H9 (cell line): ENCODE measurements around the gene EXOC3. TPM values are rescaled to one million over a fixed set of nuclear protein-coding genes. Genes with fewer than 3 reads are reported as not detected.
A peak's percentile ranks its signal among the peaks of the same experiment; 100 is the strongest.

Source experiments
- DNase-seq: peaks from one replicate; pipeline ENCODE4 v3.0.0-alpha.2; 2017
- H2AFZ ChIP-seq: one replicate; pipeline ENCODE4 v1.6.1; 2013; ENCODE audit warnings: mild to moderate bottlenecking, low read length, control low read depth, moderate library complexity
- H2AK5ac ChIP-seq: 2 replicates; pipeline ENCODE4 v1.6.1; 2013; ENCODE audit warnings: low read length, control low read depth, mixed read lengths; ENCODE audit not compliant: insufficient read length
- H2BK120ac ChIP-seq: one replicate; pipeline ENCODE4 v1.6.1; 2013; ENCODE audit warnings: low read depth, mild to moderate bottlenecking, low read length, control low read depth, inconsistent platforms; ENCODE audit not compliant: poor library complexity, severe bottlenecking
- H2BK12ac ChIP-seq: 2 replicates; pipeline ENCODE4 v1.6.1; 2013; ENCODE audit warnings: low read length, control low read depth, mixed read lengths, low read depth; ENCODE audit not compliant: insufficient read length
- H2BK15ac ChIP-seq: 2 replicates; pipeline ENCODE4 v1.6.1; 2013; ENCODE audit warnings: low read depth, low read length, control low read depth
- H2BK20ac ChIP-seq: one replicate; pipeline ENCODE4 v1.6.1; 2013; ENCODE audit warnings: low read depth, mild to moderate bottlenecking, low read length, control low read depth, inconsistent platforms; ENCODE audit not compliant: poor library complexity, severe bottlenecking
- H2BK5ac ChIP-seq: 2 replicates; pipeline ENCODE4 v1.6.1; 2013; ENCODE audit warnings: low read length, control low read depth, mixed read lengths; ENCODE audit not compliant: insufficient read length
- H3K14ac ChIP-seq: 2 replicates; pipeline ENCODE4 v1.6.1; 2013; ENCODE audit warnings: low read length, control low read depth; ENCODE audit not compliant: insufficient read depth
- H3K18ac ChIP-seq: 2 replicates; pipeline ENCODE4 v1.6.1; 2013; ENCODE audit warnings: low read depth, mild to moderate bottlenecking, mixed read lengths, low read length, control low read depth; ENCODE audit not compliant: insufficient read length
- H3K23ac ChIP-seq: 2 replicates; pipeline ENCODE4 v1.6.1; 2013; ENCODE audit warnings: low read length, control low read depth, mixed read lengths, low read depth; ENCODE audit not compliant: insufficient read length
- H3K23me2 ChIP-seq: 2 replicates; pipeline ENCODE4 v1.6.1; 2013; ENCODE audit warnings: low read depth, mild to moderate bottlenecking, mixed read lengths, low read length, control low read depth; ENCODE audit not compliant: insufficient read length, poor library complexity, severe bottlenecking
- H3K27ac ChIP-seq: 2 replicates; pipeline ENCODE4 v1.5.1; 2013; ENCODE audit warnings: low read length, control low read depth, mixed read lengths, low read depth; ENCODE audit not compliant: insufficient read length
- H3K27me3 ChIP-seq: 2 replicates; pipeline ENCODE4 v1.6.1; 2013; ENCODE audit warnings: low read length, control low read depth, inconsistent platforms; ENCODE audit not compliant: insufficient read depth
- H3K4ac ChIP-seq: 2 replicates; pipeline ENCODE4 v1.6.1; 2013; ENCODE audit warnings: low read depth, mild to moderate bottlenecking, control low read depth, inconsistent platforms, low read length, moderate library complexity
- H3K4me1 ChIP-seq: 2 replicates; pipeline ENCODE4 v1.6.1; 2013; ENCODE audit warnings: low read length, control low read depth, inconsistent platforms; ENCODE audit not compliant: insufficient read depth
- H3K4me2 ChIP-seq: 2 replicates; pipeline ENCODE4 v1.6.1; 2013; ENCODE audit warnings: low read length, control low read depth, mixed read lengths; ENCODE audit not compliant: insufficient read length, insufficient read depth
- H3K56ac ChIP-seq: 2 replicates; pipeline ENCODE4 v1.6.1; 2013; ENCODE audit warnings: low read depth, mild to moderate bottlenecking, mixed read lengths, low read length, control low read depth; ENCODE audit not compliant: insufficient read length
- H3K79me1 ChIP-seq: 2 replicates; pipeline ENCODE4 v1.6.1; 2013; ENCODE audit warnings: low read depth, mild to moderate bottlenecking, moderate library complexity, low read length, control low read depth, inconsistent platforms; ENCODE audit not compliant: insufficient read depth, poor library complexity, severe bottlenecking
- H3K79me2 ChIP-seq: 2 replicates; pipeline ENCODE4 v1.6.1; 2013; ENCODE audit warnings: low read length, control low read depth, inconsistent platforms; ENCODE audit not compliant: insufficient read depth
- H3K9ac ChIP-seq: 2 replicates; pipeline ENCODE4 v1.6.1; 2013; ENCODE audit warnings: low read length, control low read depth, mixed read lengths; ENCODE audit not compliant: insufficient read length; ENCODE audit errors: extremely low read depth
- H3K9me3 ChIP-seq: one replicate; pipeline ENCODE4 v1.6.1; 2013; ENCODE audit warnings: low read depth, low read length, inconsistent platforms; ENCODE audit not compliant: control insufficient read depth
- H3T11ph ChIP-seq: one replicate; pipeline ENCODE4 v1.6.1; 2013; ENCODE audit warnings: mild to moderate bottlenecking, low read length, control low read depth, inconsistent platforms
- H4K20me1 ChIP-seq: one replicate; pipeline ENCODE4 v1.6.1; 2013; ENCODE audit not compliant: control insufficient read depth, insufficient read length, insufficient read depth
- H4K5ac ChIP-seq: 2 replicates; pipeline ENCODE4 v1.6.1; 2013; ENCODE audit warnings: low read depth, mild to moderate bottlenecking, mixed read lengths, low read length, control low read depth; ENCODE audit not compliant: insufficient read length
- H4K8ac ChIP-seq: replicated peaks from 2 replicates; pipeline ENCODE4 v1.6.1; 2013; ENCODE audit warnings: low read length, control low read depth, mixed read lengths, low read depth; ENCODE audit not compliant: insufficient read length
- H4K91ac ChIP-seq: 2 replicates; pipeline ENCODE4 v1.6.1; 2013; ENCODE audit warnings: low read depth, mild to moderate bottlenecking, moderate library complexity, mixed read lengths, low read length, control low read depth; ENCODE audit not compliant: insufficient read length
- H3K27ac Mint-ChIP-seq, 3 experiments: 2 replicates in 2 of 3; 3 replicates in 1 of 3; pipeline ENCODE4 v1.8.0; 2020 to 2021; ENCODE audit warnings: mixed read lengths in 3 of 3, mild to moderate bottlenecking in 1 of 3, moderate library complexity in 1 of 3
- H3K27me3 Mint-ChIP-seq: 2 replicates; pipeline ENCODE4 v1.8.0; 2021; ENCODE audit warnings: low read depth, mild to moderate bottlenecking, moderate library complexity, mixed read lengths
- H3K36me3 Mint-ChIP-seq, 3 experiments: 2 replicates in 2 of 3; 3 replicates in 1 of 3; pipeline ENCODE4 v1.8.0; 2020 to 2021; ENCODE audit warnings: low read depth in 3 of 3, mixed read lengths in 3 of 3; ENCODE audit not compliant: insufficient read depth in 1 of 3
- H3K4me1 Mint-ChIP-seq, 2 experiments: 2 replicates each; pipeline ENCODE4 v1.8.0; 2020; ENCODE audit warnings: mixed read lengths in 2 of 2
- H3K4me3 Mint-ChIP-seq, 2 experiments: 2 replicates in 1 of 2; 3 replicates in 1 of 2; pipeline ENCODE4 v1.8.0; 2020 to 2021; ENCODE audit warnings: mild to moderate bottlenecking in 2 of 2, mixed read lengths in 2 of 2, moderate library complexity in 1 of 2
- H3K9me3 Mint-ChIP-seq, 2 experiments: 2 replicates in 1 of 2; 3 replicates in 1 of 2; pipeline ENCODE4 v1.8.0; 2020; ENCODE audit warnings: mild to moderate bottlenecking in 2 of 2, mixed read lengths in 2 of 2, moderate library complexity in 1 of 2
- CTCF ChIP-seq: fragments of 200-600 bp; sonication (generic); conservative IDR thresholded peaks from 3 replicates; pipeline ENCODE4 v1.8.0; 2021; ENCODE audit warnings: antibody characterized with exemption, mild to moderate bottlenecking
- WGBS: extraction: QIAGEN DNeasy Blood & Tissue Kit; methylation state at CpG from one replicate; pipeline ENCODE4 v1.1.7; 2013; ENCODE audit warnings: missing lambda C conversion rate, low lambda C conversion rate, mixed read lengths; ENCODE audit not compliant: insufficient read length; ENCODE audit errors: extremely low coverage; 5-methylcytosine and 5-hydroxymethylcytosine counted together
- total RNA-seq: library from RNA; stranded (reverse); gene quantifications from 2 replicates; pipeline ENCODE4 v1.2.1, GENCODE V29; 2021

The EXOC3 gene
- total RNA-seq, 1 experiment from 2014 or later, result 36.7 TPM

GRCh38 chr5:421287-421880 lies 21.6 kb upstream of the EXOC3 start:
- WGBS, result no CpG with 5 or more reads among the region's 34 CpGs

More at GRCh38 chr5:421287-421880, 21.6 kb upstream of the EXOC3 start:
- no peak overlapping the region for H3K4me2 ChIP-seq
- no peak overlapping the region for H3K14ac ChIP-seq
- TF ChIP-seq CTCF, result no peak
- H3K79me1 ChIP-seq, result no peaks in the 10 kb centered on the region
- no peak overlapping the region; a peak in 1 of 5 replicates for H3K4me3 Mint-ChIP-seq
- no peaks in the 10 kb centered on the region for H3K4me1 ChIP-seq
- no peak overlapping the region for H4K91ac ChIP-seq
- H3K9me3 Mint-ChIP-seq, result peaks cover 0 to 4% of the 10 kb centered on the region in 2 experiments; a peak in 2 of 5 replicates
- H3K9me3 ChIP-seq, result no peaks in the 10 kb centered on the region
- no peak overlapping the region for H2BK20ac ChIP-seq
- no peak overlapping the region for H2AFZ ChIP-seq
- no peak overlapping the region for H2BK12ac ChIP-seq
- no peak overlapping the region for H3K4ac ChIP-seq
- H3K36me3 Mint-ChIP-seq, result peaks cover 0 to 4% (median 0%) of the 10 kb centered on the region in 3 experiments; a peak in 1 of 7 replicates
- no peak overlapping the region for H3K27ac Mint-ChIP-seq
- no peaks in the 10 kb centered on the region for H3K79me2 ChIP-seq
- no peak overlapping the region for H4K5ac ChIP-seq
- no peak overlapping the region for H3T11ph ChIP-seq
- no peak overlapping the region for H3K18ac ChIP-seq
- no peaks in the 10 kb centered on the region for H3K27me3 ChIP-seq
- H4K8ac ChIP-seq, result no peak overlapping the region
- H2BK15ac ChIP-seq, result no peak overlapping the region
- H4K20me1 ChIP-seq, result no peaks in the 10 kb centered on the region
- H3K56ac ChIP-seq, result no peak overlapping the region
- H2AK5ac ChIP-seq, result no peak overlapping the region
- H3K27ac ChIP-seq, result no peak overlapping the region
- no peak overlapping the region for H2BK120ac ChIP-seq
- DNase-seq, result peak; percentile 27
- H3K23me2 ChIP-seq, result no peaks in the 10 kb centered on the region
- no peak overlapping the region for H2BK5ac ChIP-seq
- peaks cover 5% of the 10 kb centered on the region for H3K27me3 Mint-ChIP-seq
- peaks cover 9% of the 10 kb centered on the region in 2 experiments for H3K4me1 Mint-ChIP-seq
- no peak overlapping the region for H3K23ac ChIP-seq
- H3K9ac ChIP-seq, result no peak overlapping the region
